ENCODE measurements around the gene FRMPD3. TPM values are rescaled to one million over a fixed set of nuclear protein-coding genes. Genes with fewer than 3 reads are reported as not detected.

Gene FRMPD3
- total and polyA plus RNA-seq, 2 donors from 2014 or later, result 0.25 TPM; not detected in 1

DNA sequence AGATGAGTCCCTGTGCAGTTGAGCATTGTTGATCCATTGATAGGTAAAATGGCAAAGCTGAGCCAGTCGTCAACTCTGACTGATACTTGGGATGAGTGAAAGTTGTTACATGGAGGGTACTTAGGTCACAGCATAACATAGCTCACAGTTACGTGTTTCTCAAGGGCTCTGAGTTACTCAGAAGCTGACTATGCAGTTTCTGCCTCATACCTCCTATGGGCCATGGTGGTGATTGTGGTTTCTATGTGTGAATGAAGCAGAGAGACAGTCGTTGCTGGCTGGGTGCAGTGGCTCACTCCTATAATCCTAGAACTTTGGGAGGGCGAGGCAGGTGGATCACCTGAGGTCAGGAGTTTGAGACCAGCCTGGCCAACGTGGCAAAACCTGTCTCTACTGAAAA is 30.8 kb downstream of the FRMPD3 start:
- H3K36me3 ChIP-seq (ENCODE audit: control insufficient read depth in 2 of 3, insufficient read depth in 3 of 3, low read length in 3 of 3), result no peaks in the 10 kb centered on the region
- peaks cover 3% of the 10 kb centered on the region for H3K27me3 ChIP-seq (ENCODE audit: control insufficient read depth, insufficient read depth, low read length)
- no peak overlapping the region for H3K27ac ChIP-seq (ENCODE audit: low read depth in 2 of 2, low read length in 2 of 2)
- TF ChIP-seq, protein P1, sequence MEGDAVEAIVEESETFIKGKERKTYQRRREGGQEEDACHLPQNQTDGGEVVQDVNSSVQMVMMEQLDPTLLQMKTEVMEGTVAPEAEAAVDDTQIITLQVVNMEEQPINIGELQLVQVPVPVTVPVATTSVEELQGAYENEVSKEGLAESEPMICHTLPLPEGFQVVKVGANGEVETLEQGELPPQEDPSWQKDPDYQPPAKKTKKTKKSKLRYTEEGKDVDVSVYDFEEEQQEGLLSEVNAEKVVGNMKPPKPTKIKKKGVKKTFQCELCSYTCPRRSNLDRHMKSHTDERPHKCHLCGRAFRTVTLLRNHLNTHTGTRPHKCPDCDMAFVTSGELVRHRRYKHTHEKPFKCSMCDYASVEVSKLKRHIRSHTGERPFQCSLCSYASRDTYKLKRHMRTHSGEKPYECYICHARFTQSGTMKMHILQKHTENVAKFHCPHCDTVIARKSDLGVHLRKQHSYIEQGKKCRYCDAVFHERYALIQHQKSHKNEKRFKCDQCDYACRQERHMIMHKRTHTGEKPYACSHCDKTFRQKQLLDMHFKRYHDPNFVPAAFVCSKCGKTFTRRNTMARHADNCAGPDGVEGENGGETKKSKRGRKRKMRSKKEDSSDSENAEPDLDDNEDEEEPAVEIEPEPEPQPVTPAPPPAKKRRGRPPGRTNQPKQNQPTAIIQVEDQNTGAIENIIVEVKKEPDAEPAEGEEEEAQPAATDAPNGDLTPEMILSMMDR (IDR thresholded peaks at IDR 0.05; ENCODE audit: borderline replicate concordance, extremely low read depth, insufficient read depth), result no peak
- no peaks in the 10 kb centered on the region for H3K4me1 ChIP-seq (ENCODE audit: control insufficient read depth in 2 of 3, insufficient read depth in 2 of 3, low read depth in 1 of 3, low read length in 3 of 3)
- FAIRE-seq (no peak), DNase-seq (no peak)
- H3K9me3 ChIP-seq (ENCODE audit: control insufficient read depth in 2 of 3, insufficient read depth in 1 of 3, low read length in 3 of 3), result no peaks in the 10 kb centered on the region
- no peak overlapping the region for H3K4me3 ChIP-seq (ENCODE audit: low read length in 3 of 3)
- intact Hi-C loops (cut with DNase I), result no loop called here
- no peak overlapping the region for H3K9ac ChIP-seq (ENCODE audit: low read length in 3 of 3)

- no peaks in the 10 kb centered on the region for H3K4me1 ChIP-seq (ENCODE audit: control insufficient read depth in 2 of 3, insufficient read depth in 2 of 3, low read depth in 1 of 3, low read length in 3 of 3)
- no peak overlapping the region for H3K4me3 ChIP-seq (ENCODE audit: low read length in 3 of 3)
- FAIRE-seq, result no peak
- H3K27me3 ChIP-seq (ENCODE audit: control insufficient read depth, insufficient read depth, low read length), result peaks cover 3% of the 10 kb centered on the region
- no peak for DNase-seq
- no peaks in the 10 kb centered on the region for H3K36me3 ChIP-seq (ENCODE audit: control insufficient read depth in 2 of 3, insufficient read depth in 3 of 3, low read length in 3 of 3)
- no peaks in the 10 kb centered on the region for H3K9me3 ChIP-seq (ENCODE audit: control insufficient read depth in 2 of 3, insufficient read depth in 1 of 3, low read length in 3 of 3)
- TF ChIP-seq, protein P1 (IDR thresholded peaks at IDR 0.05; ENCODE audit: borderline replicate concordance, extremely low read depth, insufficient read depth), result no peak
- intact Hi-C loops (cut with DNase I), result no loop called here
- H3K9ac ChIP-seq (ENCODE audit: low read length in 3 of 3), result no peak overlapping the region
- no peak overlapping the region for H3K27ac ChIP-seq (ENCODE audit: low read depth in 2 of 2, low read length in 2 of 2)
Measured at GRCh38 chrX:107482046-107482445, 32.6 kb downstream of the FRMPD3 start.

DNA sequence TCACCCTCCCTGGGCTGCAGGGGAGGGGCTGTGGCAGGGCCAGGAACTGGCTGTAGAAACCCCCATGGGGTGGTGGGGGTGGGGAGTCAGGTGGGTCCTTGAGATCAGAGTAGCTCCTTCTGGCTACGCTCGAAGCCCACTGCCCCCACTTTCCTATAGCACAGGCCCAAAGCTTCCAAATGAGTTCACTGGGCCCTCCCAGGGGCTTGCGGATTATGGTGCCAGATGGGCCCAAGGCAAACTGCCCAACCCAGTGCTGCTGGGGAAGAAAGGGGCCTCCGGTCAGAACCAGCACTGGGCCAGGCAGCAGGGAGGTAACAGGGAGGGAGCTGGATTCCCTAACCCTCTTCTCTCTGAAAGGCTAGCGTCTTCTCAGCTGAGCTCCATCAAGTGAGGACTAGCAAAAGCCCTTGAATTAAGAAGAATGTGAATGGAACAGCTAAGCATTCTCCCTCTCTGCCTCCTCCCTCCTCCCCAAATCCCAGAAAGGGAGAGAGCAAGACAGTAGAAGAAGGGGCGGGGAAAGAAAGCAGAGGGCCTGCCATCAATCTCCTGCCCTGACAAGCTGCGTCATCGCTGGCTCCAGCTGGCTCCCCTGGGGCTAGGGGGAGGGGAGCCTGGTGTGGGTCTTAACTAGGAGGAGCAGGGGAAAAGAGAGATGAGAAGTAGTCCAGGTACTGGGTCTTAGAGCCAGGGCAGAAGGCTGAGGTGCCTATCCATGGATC is 34.7 kb downstream of the FRMPD3 start:
- H3K27ac ChIP-seq (ENCODE audit: low read depth in 2 of 2, low read length in 2 of 2), result no peak overlapping the region
- TF ChIP-seq, protein P1 (IDR thresholded peaks at IDR 0.05; ENCODE audit: borderline replicate concordance, extremely low read depth, insufficient read depth), result no peak
- no peaks in the 10 kb centered on the region for H3K36me3 ChIP-seq (ENCODE audit: control insufficient read depth in 2 of 3, insufficient read depth in 3 of 3, low read length in 3 of 3)
- no peaks in the 10 kb centered on the region for H3K9me3 ChIP-seq (ENCODE audit: control insufficient read depth in 2 of 3, insufficient read depth in 1 of 3, low read length in 3 of 3)
- intact Hi-C loops (cut with DNase I), result no loop called here
- no peak for FAIRE-seq
- no peak overlapping the region for H3K9ac ChIP-seq (ENCODE audit: low read length in 3 of 3)
- peak in 4 of 5 donors; percentile 54 to 80 (median 72) for DNase-seq
- H3K4me1 ChIP-seq (ENCODE audit: control insufficient read depth in 2 of 3, insufficient read depth in 2 of 3, low read depth in 1 of 3, low read length in 3 of 3), result no peaks in the 10 kb centered on the region
- H3K4me3 ChIP-seq (ENCODE audit: low read length in 3 of 3), result no peak overlapping the region
- H3K27me3 ChIP-seq (ENCODE audit: control insufficient read depth, insufficient read depth, low read length), result peaks cover 3% of the 10 kb centered on the region
